Testis (tissue), 3 donors: ENCODE results near the gene ME3. TPM values are rescaled to one million over a fixed set of nuclear protein-coding genes. Genes with fewer than 3 reads are reported as not detected.

Source experiments
- DNase-seq: peaks from one replicate; pipeline ENCODE4 v3.0.0-alpha.2; 2019
- H3K27ac ChIP-seq, 2 donors: fragments of 200-600 bp; sonication (generic); one replicate each; pipeline ENCODE4 v1.5.1; 2019
- H3K27me3 ChIP-seq: fragments of 200-600 bp; sonication (generic); one replicate; pipeline ENCODE4 v1.5.1; 2019
- H3K36me3 ChIP-seq: fragments of 200-600 bp; sonication (generic); one replicate; pipeline ENCODE4 v1.5.1; 2017; ENCODE audit warnings: low read depth; ENCODE audit errors: missing control alignments
- H3K4me1 ChIP-seq: fragments of 200-600 bp; sonication (generic); one replicate; pipeline ENCODE4 v1.5.1; 2019
- H3K4me3 ChIP-seq, 2 donors: fragments of 200-600 bp; sonication (generic); one replicate each; pipeline ENCODE4 v1.5.1; 2017 to 2019
- H3K9me3 ChIP-seq: fragments of 200-600 bp; sonication (generic); one replicate; pipeline ENCODE4 v1.5.1; 2017
- POLR2A ChIP-seq: fragments of 450-650 bp; IDR thresholded peaks from one replicate; pipeline ENCODE4 v1.6.1; 2017; ENCODE audit warnings: antibody characterized with exemption, mild to moderate bottlenecking, moderate library complexity
- WGBS, 2 donors: methylation state at CpG; one replicate each; pipeline ENCODE4 v1.1.5; 2018; 5-methylcytosine and 5-hydroxymethylcytosine counted together
- intact Hi-C: fragments of 100-400 bp; cut with DNase I; formaldehyde crosslinking; loops from one replicate; pipeline ENCODE4 v1.15.1; 2023; ENCODE audit warnings: low total_unique reads
- polyA plus RNA-seq: library from polyadenylated mRNA; stranded (reverse); fragments of 350-450 nt; fragmentation: Illumina TruSeq; extraction: RNeasy Lipid Tissue Mini Kit (QIAGEN cat#74804); gene quantifications from one replicate; pipeline ENCODE4 v1.2.3, GENCODE V29; 2014; ENCODE audit warnings: low read depth, low replicate concordance; ENCODE audit not compliant: insufficient read depth
- total RNA-seq, 2 donors: library from RNA; depleted of rRNA; stranded (reverse); fragments of >200 nt; gene quantifications; one replicate each; pipeline ENCODE4 v1.2.3, GENCODE V29; 2016
- TF ChIP-seq, protein P1 (sequence below), 3 experiments: fragments of 450-650 bp in 2 of 3; fragments of 200-600 bp in 1 of 3; sonication (generic) in 1 of 3; IDR thresholded peaks; one replicate each; pipeline ENCODE4 v1.5.1; 2016 to 2019; ENCODE audit warnings: antibody characterized with exemption in 3 of 3, mild to moderate bottlenecking in 2 of 3, moderate library complexity in 1 of 3

The ME3 gene
- total and polyA plus RNA-seq, 3 donors from 2014 or later: 26.7 to 170 (median 115) TPM

DNA sequence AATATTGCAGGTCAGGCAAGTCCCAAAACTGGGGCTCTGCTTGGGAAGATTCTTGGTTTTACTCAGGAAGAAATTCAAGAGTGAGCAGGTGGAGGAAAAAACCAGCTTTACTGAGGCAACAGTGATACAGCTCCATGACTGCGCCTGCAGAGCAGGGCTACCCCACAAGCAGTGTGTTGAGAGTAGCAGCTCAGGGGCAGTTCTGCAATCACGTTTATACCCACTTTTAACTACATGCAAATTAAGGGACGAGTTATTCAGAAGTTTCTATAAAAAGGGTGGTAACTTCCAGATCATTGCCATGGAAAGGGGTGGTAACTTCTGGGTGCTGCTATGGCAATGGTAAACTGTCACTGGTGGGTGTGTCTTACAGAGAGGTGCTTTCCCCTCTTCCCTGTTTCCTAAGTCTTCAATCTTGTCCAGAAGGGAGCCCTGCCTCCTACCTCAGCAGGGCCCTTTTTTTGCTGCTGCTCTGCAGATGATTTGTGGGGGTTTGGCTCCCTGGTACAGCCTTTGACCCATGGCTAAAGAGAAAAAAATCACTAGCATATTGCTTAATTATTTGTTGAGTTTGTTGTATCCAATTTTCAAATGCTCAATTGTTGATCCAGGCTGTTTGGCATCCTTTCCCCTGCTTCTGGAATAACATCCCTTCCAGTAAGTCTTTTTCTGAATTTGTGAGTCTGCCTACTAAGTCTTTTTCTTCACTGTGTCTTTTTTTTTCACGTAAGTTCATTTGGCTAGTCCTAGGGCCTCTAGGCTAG lies 30.0 kb upstream of the ME3 start:
- TF ChIP-seq POLR2A: no peak
- TF ChIP-seq, protein P1, sequence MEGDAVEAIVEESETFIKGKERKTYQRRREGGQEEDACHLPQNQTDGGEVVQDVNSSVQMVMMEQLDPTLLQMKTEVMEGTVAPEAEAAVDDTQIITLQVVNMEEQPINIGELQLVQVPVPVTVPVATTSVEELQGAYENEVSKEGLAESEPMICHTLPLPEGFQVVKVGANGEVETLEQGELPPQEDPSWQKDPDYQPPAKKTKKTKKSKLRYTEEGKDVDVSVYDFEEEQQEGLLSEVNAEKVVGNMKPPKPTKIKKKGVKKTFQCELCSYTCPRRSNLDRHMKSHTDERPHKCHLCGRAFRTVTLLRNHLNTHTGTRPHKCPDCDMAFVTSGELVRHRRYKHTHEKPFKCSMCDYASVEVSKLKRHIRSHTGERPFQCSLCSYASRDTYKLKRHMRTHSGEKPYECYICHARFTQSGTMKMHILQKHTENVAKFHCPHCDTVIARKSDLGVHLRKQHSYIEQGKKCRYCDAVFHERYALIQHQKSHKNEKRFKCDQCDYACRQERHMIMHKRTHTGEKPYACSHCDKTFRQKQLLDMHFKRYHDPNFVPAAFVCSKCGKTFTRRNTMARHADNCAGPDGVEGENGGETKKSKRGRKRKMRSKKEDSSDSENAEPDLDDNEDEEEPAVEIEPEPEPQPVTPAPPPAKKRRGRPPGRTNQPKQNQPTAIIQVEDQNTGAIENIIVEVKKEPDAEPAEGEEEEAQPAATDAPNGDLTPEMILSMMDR (IDR thresholded peaks at IDR 0.05): no peak
- H3K9me3 ChIP-seq: no peaks in the 10 kb centered on the region
- H3K4me1 ChIP-seq: no peaks in the 10 kb centered on the region
- H3K4me3 ChIP-seq: no peak overlapping the region
- H3K36me3 ChIP-seq: no peaks in the 10 kb centered on the region
- no peak overlapping the region for H3K27ac ChIP-seq
- H3K27me3 ChIP-seq: no peaks in the 10 kb centered on the region
- 89% methylated on average over 4 of the region's 4 CpGs for WGBS, 2 donors
- intact Hi-C loops: no loop called here
- no peak for DNase-seq

DNA sequence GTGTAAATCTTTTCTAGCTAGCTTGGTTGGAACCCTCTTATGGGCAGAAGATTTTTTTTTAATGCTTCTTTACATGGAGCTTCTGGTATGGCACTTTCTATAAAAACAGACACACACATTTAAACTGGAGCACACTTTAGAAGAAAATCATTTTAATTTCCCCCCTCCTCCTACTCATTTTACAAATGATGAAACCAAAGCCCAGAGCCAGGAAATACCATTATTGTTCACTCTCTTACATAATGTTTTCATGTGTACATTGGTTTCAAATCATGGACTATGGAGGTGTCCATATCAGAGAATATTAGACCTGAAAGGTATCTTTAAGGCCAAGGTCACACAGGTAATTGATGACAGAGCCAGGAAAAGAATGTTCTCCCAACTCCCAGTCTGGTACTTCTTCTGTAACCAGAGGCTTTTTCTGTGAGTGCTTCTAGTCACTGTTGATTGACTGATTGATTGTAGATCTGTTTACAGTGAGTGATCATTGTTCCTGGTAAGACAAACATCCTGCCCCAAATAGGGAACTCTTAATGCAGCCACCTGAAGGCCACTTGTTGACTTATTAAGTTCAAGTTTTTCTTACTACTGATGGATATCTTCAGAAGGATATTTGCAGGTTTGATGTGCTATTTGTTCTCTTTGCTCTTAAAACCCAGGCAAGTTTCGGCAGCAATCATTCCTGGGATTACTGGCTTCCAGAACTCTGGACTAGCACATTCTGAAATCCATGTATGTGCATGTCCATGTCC lies 26.8 kb upstream of the ME3 start:
- H3K4me1 ChIP-seq: peaks cover 7% of the 10 kb centered on the region
- WGBS, 2 donors: 90 to 93% methylated on average over 1 of the region's 1 CpG
- no peaks in the 10 kb centered on the region for H3K27me3 ChIP-seq
- intact Hi-C loops: no loop called here
- no peaks in the 10 kb centered on the region for H3K9me3 ChIP-seq
- TF ChIP-seq, protein P1 (IDR thresholded peaks at IDR 0.05): no peak
- H3K4me3 ChIP-seq: no peak overlapping the region
- no peak for DNase-seq
- no peak overlapping the region for H3K27ac ChIP-seq
- H3K36me3 ChIP-seq: no peaks in the 10 kb centered on the region

DNA sequence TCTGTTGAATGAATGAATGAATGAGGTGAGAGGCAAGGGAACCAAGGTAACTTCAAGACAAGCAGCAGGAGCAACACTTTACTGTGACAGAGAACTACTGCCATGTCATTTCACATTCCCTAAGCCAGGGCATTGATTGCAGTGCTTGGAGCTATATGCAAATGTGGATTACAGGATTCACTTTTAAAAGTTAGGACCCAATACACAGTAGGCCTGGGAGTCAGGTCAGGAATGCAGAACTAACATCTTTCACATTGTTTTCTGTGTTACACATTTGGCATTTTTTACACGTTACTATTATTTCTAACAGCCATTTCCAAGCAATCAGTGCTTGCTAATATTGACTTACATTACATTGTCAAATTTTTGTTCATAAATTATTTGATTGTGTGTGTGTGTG lies 26.2 kb upstream of the ME3 start:
- 93 to 100% methylated on average over 1 of the region's 1 CpG for WGBS, 2 donors
- TF ChIP-seq, protein P1 (IDR thresholded peaks at IDR 0.05): no peak
- no peak for TF ChIP-seq POLR2A
- DNase-seq: no peak
- no peak overlapping the region for H3K27ac ChIP-seq
- no peaks in the 10 kb centered on the region for H3K27me3 ChIP-seq
- intact Hi-C loops: no loop called here
- H3K36me3 ChIP-seq: no peaks in the 10 kb centered on the region
- H3K9me3 ChIP-seq: no peaks in the 10 kb centered on the region
- H3K4me1 ChIP-seq: peaks cover 11% of the 10 kb centered on the region
- no peak overlapping the region for H3K4me3 ChIP-seq

DNA sequence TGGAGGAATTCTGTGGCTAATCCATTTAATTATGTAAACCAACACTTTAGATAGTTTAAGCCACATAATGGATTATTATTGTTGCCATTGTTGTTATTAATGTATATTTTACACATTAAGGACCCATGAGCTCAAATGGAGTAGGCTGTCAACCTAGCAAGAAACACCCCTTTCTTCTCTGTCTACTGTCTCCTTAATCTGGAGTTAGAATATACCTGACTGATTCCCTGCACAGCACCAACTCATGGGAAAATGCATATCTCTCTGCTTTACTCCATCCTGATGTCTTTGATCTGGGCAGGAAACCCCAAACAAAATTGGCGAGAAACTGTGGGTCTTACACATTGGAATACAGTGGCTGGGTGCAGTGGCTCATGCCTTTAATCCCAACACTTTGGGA lies 24.0 kb upstream of the ME3 start:
- H3K4me3 ChIP-seq: no peak overlapping the region
- no peak overlapping the region for H3K27ac ChIP-seq
- no peak for DNase-seq
- TF ChIP-seq POLR2A: no peak
- TF ChIP-seq, protein P1 (IDR thresholded peaks at IDR 0.05): no peak
- WGBS, 2 donors: 92 to 96% methylated on average over 1 of the region's 1 CpG
- intact Hi-C loops: no loop called here
- H3K27me3 ChIP-seq: no peaks in the 10 kb centered on the region
- no peaks in the 10 kb centered on the region for H3K36me3 ChIP-seq
- H3K4me1 ChIP-seq: peaks cover 11% of the 10 kb centered on the region
- no peaks in the 10 kb centered on the region for H3K9me3 ChIP-seq
